Motor neuron (in vitro differentiated cells): Measurements from ENCODE around the gene DDX47. TPM values are rescaled to one million over a fixed set of nuclear protein-coding genes. Genes with fewer than 3 reads are reported as not detected.
A peak's percentile ranks its signal among the peaks of the same experiment; 100 is the strongest.
"Not testable (repeated sequence)": the region's sequence is repeated elsewhere in the genome, so short reads cannot be mapped to it uniquely, and the experiment has no call there.

Experiments
- ATAC-seq, 8 experiments: fragments of 200-7000 bp; cut with Tn5 transposase; replicated peaks in 6 of 8; 2 replicates each; pipeline ENCODE4 v1.8.0; 2021; ENCODE audit warnings: mild to moderate bottlenecking in 8 of 8, moderate library complexity in 8 of 8
- H3K27ac ChIP-seq, 2 donors: fragments of 250-450 bp; sonication (Bioruptor Pico); 2 replicates each; pipeline ENCODE4 v1.9.0; 2021; ENCODE audit warnings: antibody characterized with exemption in 2 of 2, mild to moderate bottlenecking in 2 of 2, moderate library complexity in 1 of 2
- H3K4me1 ChIP-seq, 2 donors: fragments of 250-450 bp; sonication (Bioruptor Pico); replicated peaks in 1 of 2; 2 replicates each; pipeline ENCODE4 v1.6.1; 2021; ENCODE audit warnings: antibody characterized with exemption in 2 of 2, mild to moderate bottlenecking in 2 of 2, moderate library complexity in 1 of 2
- H3K4me3 ChIP-seq, 5 donors: fragments of 250-450 bp; sonication (Bioruptor Pico); 2 replicates each; pipeline ENCODE4 v1.9.0; 2021; ENCODE audit warnings: antibody characterized with exemption in 5 of 5, mild to moderate bottlenecking in 5 of 5, moderate library complexity in 4 of 5
- WGBS, 10 experiments: fragments of 450-650 bp; shearing (Covaris generic); methylation state at CpG; one replicate each; pipeline ENCODE4 v1.0.0; 2022; 5-methylcytosine and 5-hydroxymethylcytosine counted together
- in situ Hi-C, 9 experiments: fragments of 400-800 bp; cut with MboI; loops; one replicate each; pipeline ENCODE4 v1.15.0; 2021; ENCODE audit warnings: low sequenced_read_pairs in 9 of 9, low pct_unique_long_range_greater_than_20kb in 2 of 9; ENCODE audit not compliant: unreplicated experiment in 9 of 9
- total RNA-seq, 8 experiments: library from RNA; unstranded; fragments of 300-600 nt; gene quantifications; 2 replicates each; pipeline versions ENCODE4 v1.2.3 to v1.2.4, GENCODE V29; 2022

Gene DDX47
- total RNA-seq, 8 experiments from 2014 or later, result 47.8 to 77.1 (median 61.5) TPM

DNA sequence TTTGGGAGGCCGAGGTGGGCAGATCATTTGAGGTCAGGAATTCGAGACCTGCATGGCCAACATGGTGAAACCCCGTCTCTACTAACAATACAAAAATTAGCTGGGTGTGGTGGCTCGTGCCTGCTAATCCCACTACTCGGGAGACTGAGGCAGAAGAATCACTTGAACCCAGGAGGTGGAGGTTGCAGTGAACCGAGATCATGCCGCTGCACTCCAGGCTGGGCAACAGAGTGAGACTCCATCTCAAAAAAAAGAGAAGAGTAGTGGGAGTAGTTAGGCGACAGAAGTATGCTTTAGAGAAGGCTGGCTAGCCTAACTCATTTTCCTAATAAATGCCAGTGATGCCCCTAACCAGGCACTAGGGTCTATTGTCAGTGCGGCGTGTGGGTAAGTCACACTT, 26.3 kb downstream of the DDX47 start:
- not testable (repeated sequence) for ATAC-seq, H3K4me3 ChIP-seq, H3K27ac ChIP-seq, H3K4me1 ChIP-seq
- in situ Hi-C loops, result loop anchor here in 1 of 9 experiments (10.0 kb wide), 1 partner anchor 65 kb away; no protein-coding TSS in a partner anchor
- WGBS, 10 experiments, result 65 to 100% (median 95%) methylated on average over 1 to 9 of the region's 10 CpGs; no CpG with 5 or more reads in 3 of the 10 experiments

DNA sequence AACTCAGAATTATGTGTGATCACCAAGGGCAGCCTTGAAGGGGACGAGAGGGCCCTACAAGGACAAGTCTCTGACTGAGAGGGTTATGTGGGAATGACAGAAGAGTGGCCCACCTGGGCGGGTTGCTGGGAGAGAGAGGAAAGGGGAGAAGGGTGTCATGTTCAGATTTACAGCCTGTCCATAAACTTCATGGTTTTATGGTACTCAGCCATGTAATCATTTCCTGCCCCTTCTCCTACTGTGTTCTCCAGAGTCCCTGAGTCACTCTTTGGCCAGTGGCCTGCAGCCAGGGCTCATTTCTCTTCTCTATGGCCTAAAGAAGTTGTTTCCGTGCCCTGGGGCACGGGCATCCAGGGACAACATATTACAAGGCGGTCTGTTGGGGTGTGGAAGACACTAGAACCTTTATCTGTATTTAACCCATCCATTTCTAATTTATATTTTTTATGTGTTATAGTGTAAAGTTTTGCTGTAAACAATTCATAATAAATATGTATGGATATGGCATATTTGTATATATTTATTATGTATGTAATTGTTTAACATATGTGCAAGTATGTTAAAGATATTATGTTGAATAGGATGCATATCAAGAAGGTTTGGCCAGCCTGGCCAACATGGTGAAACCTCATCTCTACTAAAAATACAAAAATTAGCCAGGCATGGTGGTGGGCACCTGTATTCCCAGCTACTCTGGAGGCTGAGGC, 26.9 kb downstream of the DDX47 start:
- H3K4me3 ChIP-seq, result no peak overlapping the region
- in situ Hi-C loops, result loop anchor here in 1 of 9 experiments (10.0 kb wide), 1 partner anchor 65 kb away; no protein-coding TSS in a partner anchor
- H3K4me1 ChIP-seq, result no peaks in the 10 kb centered on the region
- WGBS, 10 experiments, result 0 to 100% (median 72%) methylated on average over 1 to 5 of the region's 5 CpGs; no CpG with 5 or more reads in 2 of the 10 experiments
- no peak overlapping the region for H3K27ac ChIP-seq
- peak in 3 of 8 experiments; percentile 76 to 91 (median 90) for ATAC-seq

DNA sequence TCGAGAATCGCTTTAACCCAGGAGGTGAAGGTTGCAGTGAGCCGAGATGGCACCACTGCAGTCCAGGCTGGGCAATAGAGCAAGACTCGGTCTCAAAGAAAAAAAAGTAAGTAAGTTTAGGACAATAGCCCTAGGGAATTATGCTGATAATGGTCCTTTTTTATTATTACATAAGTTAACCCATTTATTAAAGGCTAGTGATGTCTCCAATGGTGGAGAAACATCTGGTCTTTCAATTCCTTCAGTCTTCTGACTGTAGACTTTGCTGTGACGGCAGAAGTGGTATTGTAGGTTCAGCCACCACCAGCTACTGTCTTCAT, 27.4 kb downstream of the DDX47 start:
- ATAC-seq, result peak in 1 of 8 experiments; percentile 2
- 8 to 100% (median 97%) methylated on average over 1 to 5 of the region's 5 CpGs for WGBS, 10 experiments
- in situ Hi-C loops, result no loop called here
- Histone ChIP-seq H3K4me1 (no peaks in the 10 kb centered on the region), H3K4me3 (no peak overlapping the region), H3K27ac (no peak overlapping the region)

DNA sequence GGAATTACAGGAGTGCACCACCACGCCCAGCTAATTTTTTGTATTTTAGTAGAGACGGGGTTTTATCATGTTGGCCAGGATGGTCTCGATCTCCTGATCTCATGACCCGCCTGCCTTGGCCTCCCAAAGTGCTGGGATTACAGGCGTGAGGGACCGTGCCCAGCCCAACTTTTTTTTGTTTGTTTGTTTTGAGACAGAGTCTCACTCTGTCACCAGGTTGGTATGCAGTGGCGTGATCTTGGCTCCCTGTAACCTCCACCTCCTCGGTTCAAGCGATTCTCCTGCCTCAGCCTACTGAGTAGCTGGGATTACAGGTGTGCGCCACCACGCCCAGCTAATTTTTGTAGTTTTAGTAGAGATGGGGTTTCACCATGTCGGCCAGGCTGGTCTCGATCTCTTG, 28.3 kb downstream of the DDX47 start:
- ATAC-seq, in situ Hi-C loops, H3K27ac ChIP-seq, H3K4me1 ChIP-seq, H3K4me3 ChIP-seq: not testable (repeated sequence)
- 87 to 100% (median 95%) methylated on average over 3 to 8 of the region's 13 CpGs; no CpG with 5 or more reads in 4 of the 10 experiments for WGBS, 10 experiments

DNA sequence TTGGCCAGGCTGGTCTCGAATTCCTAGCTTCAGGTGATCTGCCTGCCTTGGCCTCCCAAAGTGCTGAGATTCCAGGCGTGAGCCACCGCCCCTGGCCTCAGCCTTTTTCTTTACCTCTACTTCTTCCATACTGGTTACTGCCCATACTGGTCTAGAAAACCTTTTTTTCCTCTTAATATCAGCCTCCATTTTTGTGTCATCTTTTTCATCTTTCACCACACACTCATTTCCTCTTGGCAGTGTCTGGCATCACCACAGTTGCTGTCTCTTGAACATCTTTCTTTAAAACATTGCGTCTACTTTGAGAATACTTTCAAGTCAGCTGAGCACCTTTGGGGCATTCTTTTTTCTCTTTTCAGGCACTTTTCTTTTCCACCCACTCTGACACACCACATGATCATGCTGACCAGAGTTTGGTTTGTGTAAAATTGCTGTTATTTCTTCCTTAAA, 32.7 kb downstream of the DDX47 start:
- no peaks in the 10 kb centered on the region for H3K4me1 ChIP-seq
- in situ Hi-C loops, result no loop called here
- no peak overlapping the region for H3K4me3 ChIP-seq
- no peak overlapping the region for H3K27ac ChIP-seq
- 60 to 100% (median 85%) methylated on average over 1 to 4 of the region's 4 CpGs for WGBS, 10 experiments
- ATAC-seq, result no peak

DNA sequence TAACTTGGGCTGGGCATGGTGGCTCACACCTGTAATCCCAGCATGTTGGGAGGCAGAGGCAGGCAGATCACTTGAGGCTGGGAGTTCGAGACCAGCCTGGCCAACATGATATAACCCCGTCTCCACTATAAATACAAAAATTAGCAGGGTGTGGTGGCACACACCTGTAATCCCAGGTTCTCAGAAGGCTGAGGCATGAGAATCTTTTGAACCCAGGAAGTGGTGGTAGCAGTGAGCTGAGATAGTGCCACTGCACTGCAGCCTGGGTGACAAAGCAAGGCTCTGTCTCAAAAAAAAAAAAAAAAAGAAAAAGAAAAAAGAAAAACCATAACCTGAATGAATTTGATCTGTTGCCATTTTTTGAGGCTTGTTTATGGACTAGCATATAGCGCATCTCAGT, 33.6 kb downstream of the DDX47 start:
- in situ Hi-C loops, H3K27ac ChIP-seq, H3K4me1 ChIP-seq, H3K4me3 ChIP-seq, ATAC-seq: not testable (repeated sequence)
- 80 to 100% (median 94%) methylated on average over 1 to 3 of the region's 3 CpGs for WGBS, 10 experiments

DNA sequence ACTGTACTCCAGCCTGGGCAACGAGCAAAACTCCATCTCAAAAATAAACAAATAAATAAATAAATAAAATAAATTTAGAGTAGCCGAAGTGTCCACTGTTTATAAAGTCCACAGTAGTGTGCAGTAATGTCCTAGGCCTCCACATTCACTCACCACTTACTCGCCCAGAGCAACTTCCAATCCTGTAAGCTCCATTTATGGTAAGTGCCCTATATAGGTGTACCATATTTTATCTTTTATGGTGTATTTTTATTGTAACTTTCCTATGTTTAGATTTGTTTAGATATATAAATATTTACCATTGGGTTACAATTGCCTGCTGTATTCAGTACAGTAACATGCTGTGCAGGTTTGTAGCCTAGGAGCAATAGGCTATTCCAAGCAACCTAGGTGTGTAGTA, 40.3 kb downstream of the DDX47 start:
- no peak for ATAC-seq
- in situ Hi-C loops, result no loop called here

DNA sequence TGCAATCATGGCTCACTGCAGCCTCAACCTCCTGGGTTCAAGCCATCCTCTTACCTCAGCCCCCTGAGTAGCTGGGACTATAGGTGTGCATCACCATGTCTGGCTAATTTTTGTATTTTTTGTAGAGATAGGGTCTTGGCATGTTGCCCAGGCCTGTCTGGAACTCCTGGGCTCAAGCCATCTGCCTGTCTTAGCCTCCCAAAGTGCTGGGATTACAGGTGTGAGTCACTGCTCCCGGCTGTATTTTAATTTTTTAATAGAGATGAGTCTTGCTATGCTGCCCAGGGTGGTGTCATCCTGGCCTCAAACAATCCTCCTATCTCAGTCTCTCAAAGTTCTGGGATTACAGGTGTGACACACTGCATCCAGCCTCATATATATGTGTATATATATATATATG, 46.5 kb downstream of the DDX47 start:
- no peak overlapping the region for H3K27ac ChIP-seq
- H3K4me3 ChIP-seq, result no peak overlapping the region
- no peaks in the 10 kb centered on the region for H3K4me1 ChIP-seq
- no CpG with 5 or more reads among the region's 1 CpG for WGBS, 10 experiments
- in situ Hi-C loops, result no loop called here
- no peak for ATAC-seq

More for the DNA sequence above, 40.3 kb downstream of the DDX47 start:
- WGBS, 10 experiments, result 60 to 100% (median 93%) methylated on average over 1 to 3 of the region's 3 CpGs; no CpG with 5 or more reads in 1 of the 10 experiments
- Histone ChIP-seq H3K4me1 (no peaks in the 10 kb centered on the region), H3K4me3 (no peak overlapping the region), H3K27ac (no peak overlapping the region)

DNA sequence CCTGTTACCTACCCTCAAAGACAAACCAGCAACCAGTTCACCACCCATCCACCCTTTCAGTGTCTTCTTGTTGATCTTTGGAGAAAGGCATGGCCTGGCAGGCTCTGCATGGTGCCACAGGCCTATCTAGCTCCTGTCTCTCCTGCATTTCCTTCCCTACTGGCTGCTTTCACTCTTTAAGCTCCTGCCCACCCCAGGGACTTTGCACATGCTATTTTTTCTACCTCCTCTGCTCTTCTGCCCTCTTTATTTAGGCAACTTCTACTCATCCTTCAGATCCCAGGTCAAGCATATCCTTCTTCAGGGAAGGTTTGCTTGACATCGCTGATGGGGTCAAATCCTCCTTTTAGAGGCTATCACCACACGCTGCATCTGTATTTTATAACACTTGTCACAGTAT, 51.1 kb downstream of the DDX47 start:
- no peaks in the 10 kb centered on the region for H3K4me1 ChIP-seq
- H3K4me3 ChIP-seq, result no peak overlapping the region
- H3K27ac ChIP-seq, result no peak overlapping the region
- WGBS, 10 experiments, result 80 to 100% (median 100%) methylated on average over 1 to 2 of the region's 2 CpGs; no CpG with 5 or more reads in 2 of the 10 experiments
- no peak for ATAC-seq
- in situ Hi-C loops, result no loop called here

DNA sequence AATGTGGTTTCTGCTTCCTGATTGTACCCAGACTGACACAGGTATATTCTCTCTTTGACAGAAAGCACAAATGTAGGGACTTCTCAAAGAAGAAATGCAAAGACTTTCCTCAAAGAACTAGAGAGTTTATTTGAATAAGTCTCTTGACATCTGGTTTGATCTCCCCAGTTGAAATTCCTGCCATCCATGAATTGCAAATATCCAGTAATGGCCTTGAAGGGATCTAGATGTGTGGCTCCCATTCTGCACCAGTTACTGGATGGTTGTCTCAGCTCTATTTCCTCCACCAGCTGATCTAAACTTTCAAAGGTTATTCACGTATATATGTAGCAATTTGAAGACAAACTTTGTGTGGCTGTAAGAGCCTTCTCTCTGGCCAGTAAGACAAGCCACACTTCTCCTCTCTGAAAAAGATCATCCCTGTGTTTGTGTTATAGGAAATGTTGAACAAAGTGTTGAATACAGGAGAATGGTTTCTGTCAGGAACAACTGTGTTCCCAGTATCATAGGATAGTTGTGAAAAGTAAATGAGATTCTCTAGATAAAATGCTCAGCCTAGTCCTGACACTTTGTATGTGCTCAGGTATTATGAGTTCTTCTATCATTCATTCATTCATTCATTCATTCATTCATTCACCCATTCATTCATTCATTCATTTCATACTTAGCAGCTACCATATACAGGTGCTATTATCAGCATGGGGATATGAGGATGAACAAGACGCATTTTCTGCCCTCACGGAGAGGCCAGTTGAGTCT, 55.5 kb downstream of the DDX47 start:
- no peak overlapping the region for H3K4me3 ChIP-seq
- in situ Hi-C loops, result no loop called here
- H3K4me1 ChIP-seq, result no peaks in the 10 kb centered on the region
- 70 to 100% (median 91%) methylated on average over 1 to 3 of the region's 3 CpGs; no CpG with 5 or more reads in 2 of the 10 experiments for WGBS, 10 experiments
- peak in 3 of 8 experiments; percentile 71 to 75 (median 73) for ATAC-seq
- no peak overlapping the region for H3K27ac ChIP-seq

DNA sequence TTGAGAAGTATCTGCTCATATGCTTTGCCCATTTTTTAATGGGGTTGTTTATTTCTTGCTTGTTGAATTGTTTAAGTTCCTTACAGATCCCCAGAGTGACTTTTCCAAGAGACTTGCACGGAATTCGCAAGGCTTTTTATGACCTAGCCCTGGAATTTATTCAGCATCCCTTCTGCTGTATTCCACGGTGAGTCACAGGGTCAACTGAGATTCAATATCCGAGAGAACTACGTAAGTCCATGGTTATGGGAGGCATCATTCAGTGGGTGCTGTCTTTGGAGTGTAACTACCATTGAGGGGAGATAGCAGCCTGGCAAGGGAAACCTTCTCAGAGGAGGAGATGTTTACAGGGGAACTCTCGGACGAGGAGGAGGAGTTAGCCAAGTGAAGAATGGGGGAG, 57.3 kb downstream of the DDX47 start:
- 0 to 89% (median 19%) methylated on average over 1 to 7 of the region's 7 CpGs; no CpG with 5 or more reads in 4 of the 10 experiments for WGBS, 10 experiments
- Histone ChIP-seq H3K4me3 (no peak overlapping the region), H3K4me1 (no peaks in the 10 kb centered on the region), H3K27ac (no peak overlapping the region)
- in situ Hi-C loops, result no loop called here
- peak in 3 of 8 experiments; percentile 50 to 64 (median 52) for ATAC-seq

DNA sequence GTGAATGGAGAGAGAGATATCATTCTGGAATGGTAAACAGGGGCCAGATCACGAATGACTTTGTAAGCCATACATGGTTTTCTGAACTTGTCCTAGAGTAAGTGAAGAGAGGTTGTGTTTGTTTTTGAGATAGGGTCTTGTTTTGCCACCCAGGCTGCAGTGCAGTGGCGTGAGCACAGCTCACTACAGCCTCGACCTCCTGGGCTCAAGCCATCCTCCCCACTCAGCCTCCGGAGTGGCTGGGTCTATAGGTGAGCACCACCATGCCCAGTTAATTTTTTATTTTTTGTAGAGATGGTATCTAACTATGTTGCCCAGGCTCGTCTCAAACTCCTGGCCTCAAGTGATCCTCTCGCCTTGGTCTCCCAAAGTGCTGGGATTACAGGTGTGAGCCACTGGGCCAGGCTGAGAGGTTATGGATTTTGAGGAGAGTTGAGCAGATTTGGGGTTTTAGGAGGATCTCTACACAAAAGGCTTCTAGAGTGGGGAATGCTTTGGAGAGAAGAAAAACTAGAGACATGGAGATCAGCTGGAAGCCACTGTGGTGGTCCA, 58.5 kb downstream of the DDX47 start:
- WGBS, 10 experiments, result 77 to 100% (median 93%) methylated on average over 1 to 5 of the region's 6 CpGs; no CpG with 5 or more reads in 2 of the 10 experiments
- in situ Hi-C loops, result no loop called here
- no peak for ATAC-seq

More for the DNA sequence above, 58.5 kb downstream of the DDX47 start:
- H3K27ac ChIP-seq, result no peak overlapping the region
- H3K4me3 ChIP-seq, result no peak overlapping the region
- H3K4me1 ChIP-seq, result no peaks in the 10 kb centered on the region
